Measurements from ENCODE around the gene AIPL1. TPM values are rescaled to one million over a fixed set of nuclear protein-coding genes. Genes with fewer than 3 reads are reported as not detected.
A peak's percentile ranks its signal among the peaks of the same experiment; 100 is the strongest.

The AIPL1 gene
- polyA plus RNA-seq, 1 donor (not counting 4 experiments of a cell fraction or from before 2014, with no cell fraction given), result not detected

DNA sequence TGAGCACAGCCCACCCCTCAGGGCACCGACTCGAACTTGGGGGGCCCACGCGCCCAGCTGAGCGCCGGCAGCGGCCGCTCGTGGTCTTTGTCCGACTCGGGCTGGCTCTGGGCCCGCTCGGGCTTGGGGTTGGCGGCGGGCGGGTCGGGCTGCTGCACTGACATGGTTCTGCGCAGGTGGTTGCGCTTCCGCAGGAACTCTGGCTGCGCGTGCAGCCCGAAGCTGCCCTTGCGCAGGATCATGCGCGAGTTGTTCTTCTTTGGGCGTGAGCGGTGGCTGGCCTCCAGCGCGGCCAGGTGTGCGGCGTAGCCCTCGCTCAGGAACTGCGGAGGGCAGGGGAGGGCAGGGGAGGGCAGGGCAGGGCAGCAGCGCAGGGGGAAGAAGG is 20.4 kb upstream of the AIPL1 start:
- Histone ChIP-seq H3K9ac (ENCODE audit: control insufficient read depth, extremely low read depth, insufficient read depth, low read length) (no peak overlapping the region), H3K4me1 (ENCODE audit: control insufficient read depth, extremely low read depth, insufficient read depth, low read length) (peaks cover 3% of the 10 kb centered on the region), H3K9me3 (ENCODE audit: control insufficient read depth, low read depth, low read length) (no peaks in the 10 kb centered on the region), H3K9me1 (ENCODE audit: control insufficient read depth, extremely low read depth, insufficient read depth, low read length) (no peaks in the 10 kb centered on the region), H3K79me2 (ENCODE audit: control insufficient read depth, insufficient read depth, low read length) (no peaks in the 10 kb centered on the region), H3K36me3 (ENCODE audit: control insufficient read depth in 2 of 2, extremely low read depth in 1 of 2, insufficient read depth in 2 of 2, low read length in 2 of 2) (peaks cover 0 to 2% of the 10 kb centered on the region in 2 experiments), H4K20me1 (ENCODE audit: control insufficient read depth, extremely low read depth, insufficient read depth, low read length) (no peaks in the 10 kb centered on the region), H3K27ac (ENCODE audit: control insufficient read depth, insufficient read depth, low read length) (no peak overlapping the region), H2AFZ (ENCODE audit: control insufficient read depth, low read length) (no peak overlapping the region), H3K4me3 (ENCODE audit: control insufficient read depth in 2 of 3, extremely low read depth in 1 of 3, insufficient read depth in 2 of 3, low read depth in 1 of 3, low read length in 3 of 3) (no peak overlapping the region), H3K27me3 (ENCODE audit: control insufficient read depth, extremely low read depth, insufficient read depth, low read length) (no peaks in the 10 kb centered on the region), H3K4me2 (ENCODE audit: control insufficient read depth, extremely low read depth, insufficient read depth, low read depth, low read length) (no peak overlapping the region)
- DNase-seq (ENCODE audit: low read depth, low spot score) (peak; percentile 11), FAIRE-seq (no peak)
- dilution Hi-C loops (cut with MboI; ENCODE audit: extremely low pct_ligation_motif_present, low sequenced_read_pairs), result no loop called here
- TF ChIP-seq, protein P1, sequence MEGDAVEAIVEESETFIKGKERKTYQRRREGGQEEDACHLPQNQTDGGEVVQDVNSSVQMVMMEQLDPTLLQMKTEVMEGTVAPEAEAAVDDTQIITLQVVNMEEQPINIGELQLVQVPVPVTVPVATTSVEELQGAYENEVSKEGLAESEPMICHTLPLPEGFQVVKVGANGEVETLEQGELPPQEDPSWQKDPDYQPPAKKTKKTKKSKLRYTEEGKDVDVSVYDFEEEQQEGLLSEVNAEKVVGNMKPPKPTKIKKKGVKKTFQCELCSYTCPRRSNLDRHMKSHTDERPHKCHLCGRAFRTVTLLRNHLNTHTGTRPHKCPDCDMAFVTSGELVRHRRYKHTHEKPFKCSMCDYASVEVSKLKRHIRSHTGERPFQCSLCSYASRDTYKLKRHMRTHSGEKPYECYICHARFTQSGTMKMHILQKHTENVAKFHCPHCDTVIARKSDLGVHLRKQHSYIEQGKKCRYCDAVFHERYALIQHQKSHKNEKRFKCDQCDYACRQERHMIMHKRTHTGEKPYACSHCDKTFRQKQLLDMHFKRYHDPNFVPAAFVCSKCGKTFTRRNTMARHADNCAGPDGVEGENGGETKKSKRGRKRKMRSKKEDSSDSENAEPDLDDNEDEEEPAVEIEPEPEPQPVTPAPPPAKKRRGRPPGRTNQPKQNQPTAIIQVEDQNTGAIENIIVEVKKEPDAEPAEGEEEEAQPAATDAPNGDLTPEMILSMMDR (optimal IDR thresholded peaks at IDR 0.05 in 1 of 3, IDR thresholded peaks at IDR 0.05 in 1 of 3, conservative IDR thresholded peaks at IDR 0.05 in 1 of 3; ENCODE audit: extremely low read depth in 1 of 3, insufficient read depth in 2 of 3, low read length in 3 of 3), result no peak
- no peak for TF ChIP-seq EZH2 (IDR thresholded peaks at IDR 0.05; ENCODE audit: low read length)

DNA sequence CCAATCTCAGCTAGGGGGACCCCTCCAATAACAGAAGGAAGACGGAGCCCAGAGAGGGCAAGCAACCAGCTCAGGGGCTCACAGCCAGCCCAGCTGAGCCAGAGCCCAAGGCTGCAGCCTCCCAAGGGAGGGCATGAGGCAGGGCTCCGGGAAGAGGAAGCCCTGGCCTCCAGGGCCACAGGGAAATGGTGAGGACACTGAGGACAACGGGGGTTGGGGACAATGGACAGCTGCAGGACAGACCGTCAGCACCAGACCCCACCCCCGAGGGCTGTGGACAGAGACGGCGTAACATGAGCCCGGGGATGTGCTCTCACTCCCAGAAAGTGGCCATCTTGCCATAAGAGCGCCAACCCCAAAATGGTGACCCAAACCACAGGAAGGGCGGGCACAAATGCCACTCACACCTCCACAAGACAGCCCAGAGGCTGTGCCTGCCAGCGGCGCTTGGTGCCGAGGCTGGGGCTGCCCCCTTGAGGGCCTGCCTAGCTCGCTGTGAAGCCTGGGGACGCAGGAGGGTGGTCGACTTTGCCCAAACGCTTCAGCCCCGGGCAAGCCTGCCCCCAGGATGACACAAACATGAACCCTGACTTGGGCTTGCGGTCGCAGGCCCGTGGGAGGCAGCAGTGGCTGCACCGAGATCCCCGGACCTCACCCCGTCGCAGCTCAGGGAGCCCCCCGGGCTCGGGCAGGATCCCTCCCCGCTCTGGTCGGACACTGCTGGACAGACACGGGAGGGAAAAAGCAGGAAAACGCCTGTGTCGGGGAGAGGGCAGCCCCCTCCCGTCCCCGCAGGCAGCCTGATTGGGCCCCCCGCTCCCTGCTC is 19.8 kb upstream of the AIPL1 start:
- dilution Hi-C loops (cut with MboI; ENCODE audit: extremely low pct_ligation_motif_present, low sequenced_read_pairs), result no loop called here
- peaks cover 0 to 2% of the 10 kb centered on the region in 2 experiments for H3K36me3 ChIP-seq (ENCODE audit: control insufficient read depth in 2 of 2, extremely low read depth in 1 of 2, insufficient read depth in 2 of 2, low read length in 2 of 2)
- peaks cover 3% of the 10 kb centered on the region for H3K4me1 ChIP-seq (ENCODE audit: control insufficient read depth, extremely low read depth, insufficient read depth, low read length)
- H3K4me3 ChIP-seq (ENCODE audit: control insufficient read depth in 2 of 3, extremely low read depth in 1 of 3, insufficient read depth in 2 of 3, low read depth in 1 of 3, low read length in 3 of 3), result no peak overlapping the region
- no peaks in the 10 kb centered on the region for H3K9me3 ChIP-seq (ENCODE audit: control insufficient read depth, low read depth, low read length)
- no peak overlapping the region for H3K9ac ChIP-seq (ENCODE audit: control insufficient read depth, extremely low read depth, insufficient read depth, low read length)
- H3K27me3 ChIP-seq (ENCODE audit: control insufficient read depth, extremely low read depth, insufficient read depth, low read length), result no peaks in the 10 kb centered on the region
- DNase-seq (ENCODE audit: low read depth, low spot score) (no peak), FAIRE-seq (no peak)
- H3K79me2 ChIP-seq (ENCODE audit: control insufficient read depth, insufficient read depth, low read length), result no peaks in the 10 kb centered on the region
- TF ChIP-seq, protein P1 (optimal IDR thresholded peaks at IDR 0.05 in 1 of 3, IDR thresholded peaks at IDR 0.05 in 1 of 3, conservative IDR thresholded peaks at IDR 0.05 in 1 of 3; ENCODE audit: extremely low read depth in 1 of 3, insufficient read depth in 2 of 3, low read length in 3 of 3), result no peak
- no peak for TF ChIP-seq EZH2 (IDR thresholded peaks at IDR 0.05; ENCODE audit: low read length)
- no peak overlapping the region for H3K4me2 ChIP-seq (ENCODE audit: control insufficient read depth, extremely low read depth, insufficient read depth, low read depth, low read length)
- no peaks in the 10 kb centered on the region for H4K20me1 ChIP-seq (ENCODE audit: control insufficient read depth, extremely low read depth, insufficient read depth, low read length)
- H3K27ac ChIP-seq (ENCODE audit: control insufficient read depth, insufficient read depth, low read length), result no peak overlapping the region
- H2AFZ ChIP-seq (ENCODE audit: control insufficient read depth, low read length), result no peak overlapping the region
- no peaks in the 10 kb centered on the region for H3K9me1 ChIP-seq (ENCODE audit: control insufficient read depth, extremely low read depth, insufficient read depth, low read length)
